Measurements from ENCODE around the gene COL18A1. TPM values are rescaled to one million over a fixed set of nuclear protein-coding genes. Genes with fewer than 3 reads are reported as not detected.

The COL18A1 gene
- total and polyA plus RNA-seq, 2 donors from 2014 or later: 150 to 316 TPM

GRCh38 chr21:45460611-45461368 is 55.8 kb downstream of the COL18A1 start:
- DNase-seq (no peak), FAIRE-seq (no peak)
- intact Hi-C loops (cut with DNase I): no loop called here

GRCh38 chr21:45461369-45461750 is 56.4 kb downstream of the COL18A1 start:
- no peak overlapping the region for H3K4me3 ChIP-seq (ENCODE audit: low read length in 3 of 3)
- H3K9ac ChIP-seq (ENCODE audit: low read length in 3 of 3): no peak overlapping the region
- FAIRE-seq (no peak), DNase-seq (no peak)
- peaks cover 0 to 8% (median 2%) of the 10 kb centered on the region in 3 donors for H3K4me1 ChIP-seq (ENCODE audit: control insufficient read depth in 2 of 3, insufficient read depth in 2 of 3, low read depth in 1 of 3, low read length in 3 of 3)
- H3K9me3 ChIP-seq (ENCODE audit: control insufficient read depth in 2 of 3, insufficient read depth in 1 of 3, low read length in 3 of 3): peaks cover 0 to 6% (median 0%) of the 10 kb centered on the region in 3 donors
- H3K27ac ChIP-seq (ENCODE audit: low read depth in 2 of 2, low read length in 2 of 2): no peak overlapping the region
- no peak for TF ChIP-seq CTCF (IDR thresholded peaks at IDR 0.05; ENCODE audit: borderline replicate concordance, extremely low read depth, insufficient read depth)
- no peaks in the 10 kb centered on the region for H3K36me3 ChIP-seq (ENCODE audit: control insufficient read depth in 2 of 3, insufficient read depth in 3 of 3, low read length in 3 of 3)
- intact Hi-C loops (cut with DNase I): no loop called here
- H3K27me3 ChIP-seq (ENCODE audit: control insufficient read depth, insufficient read depth, low read length): no peaks in the 10 kb centered on the region

More at GRCh38 chr21:45460611-45461368, 55.8 kb downstream of the COL18A1 start:
- Histone ChIP-seq H3K36me3 (ENCODE audit: control insufficient read depth in 2 of 3, insufficient read depth in 3 of 3, low read length in 3 of 3) (no peaks in the 10 kb centered on the region), H3K27me3 (ENCODE audit: control insufficient read depth, insufficient read depth, low read length) (no peaks in the 10 kb centered on the region), H3K27ac (ENCODE audit: low read depth in 2 of 2, low read length in 2 of 2) (no peak overlapping the region), H3K9me3 (ENCODE audit: control insufficient read depth in 2 of 3, insufficient read depth in 1 of 3, low read length in 3 of 3) (peaks cover 0 to 6% (median 0%) of the 10 kb centered on the region in 3 donors), H3K4me3 (ENCODE audit: low read length in 3 of 3) (no peak overlapping the region), H3K4me1 (ENCODE audit: control insufficient read depth in 2 of 3, insufficient read depth in 2 of 3, low read depth in 1 of 3, low read length in 3 of 3) (peaks cover 0 to 8% (median 3%) of the 10 kb centered on the region in 3 donors), H3K9ac (ENCODE audit: low read length in 3 of 3) (no peak overlapping the region)
- no peak for TF ChIP-seq CTCF (IDR thresholded peaks at IDR 0.05; ENCODE audit: borderline replicate concordance, extremely low read depth, insufficient read depth)

GRCh38 chr21:45461806-45462341 is 56.9 kb downstream of the COL18A1 start:
- H3K36me3 ChIP-seq (ENCODE audit: control insufficient read depth in 2 of 3, insufficient read depth in 3 of 3, low read length in 3 of 3): no peaks in the 10 kb centered on the region
- no peak for FAIRE-seq
- DNase-seq: no peak
- H3K4me1 ChIP-seq (ENCODE audit: control insufficient read depth in 2 of 3, insufficient read depth in 2 of 3, low read depth in 1 of 3, low read length in 3 of 3): peaks cover 0 to 8% (median 3%) of the 10 kb centered on the region in 3 donors
- intact Hi-C loops (cut with DNase I): no loop called here
- no peak overlapping the region for H3K4me3 ChIP-seq (ENCODE audit: low read length in 3 of 3)
- no peaks in the 10 kb centered on the region for H3K27me3 ChIP-seq (ENCODE audit: control insufficient read depth, insufficient read depth, low read length)
- H3K9ac ChIP-seq (ENCODE audit: low read length in 3 of 3): no peak overlapping the region
- no peak for TF ChIP-seq CTCF (IDR thresholded peaks at IDR 0.05; ENCODE audit: borderline replicate concordance, extremely low read depth, insufficient read depth)
- H3K27ac ChIP-seq (ENCODE audit: low read depth in 2 of 2, low read length in 2 of 2): no peak overlapping the region
- peaks cover 0 to 6% (median 0%) of the 10 kb centered on the region in 3 donors for H3K9me3 ChIP-seq (ENCODE audit: control insufficient read depth in 2 of 3, insufficient read depth in 1 of 3, low read length in 3 of 3)

Measured in kidney (tissue), 14 donors.